ENCODE measurements around the gene TMF1.

- TF ChIP-seq NFRKB (IDR thresholded peaks at IDR 0.05) (no peak), FOXA1 (IDR thresholded peaks at IDR 0.05) (no peak)
These were observed 53.0 kb downstream of the TMF1 start for GRCh38 chr3:68999158-68999557.

All from HEK293T (cell line).